Stimulated activated CD4-positive, alpha-beta T cell treated with anti-CD3 and anti-CD28 coated beads, Interleukin-4, amount 100 ng/mL, for 4 hours (primary cell): Measurements from ENCODE around the gene FRYL.
"Not testable (repeated sequence)": the region's sequence is repeated elsewhere in the genome, so short reads cannot be mapped to it uniquely, and the experiment has no call there.

Experiments used
- DNase-seq, 2 experiments: peaks; one replicate each; pipeline ENCODE4 v3.0.0-alpha.2; 2020

The FRYL gene

GRCh38 chr4:48693856-48694574 lies 86.1 kb downstream of the FRYL start:
- no peak for DNase-seq

- no peak for DNase-seq
Observed at GRCh38 chr4:48692897-48693296, 87.2 kb downstream of the FRYL start.

- DNase-seq, result no peak
Observed at GRCh38 chr4:48692044-48692443, 88.0 kb downstream of the FRYL start.

GRCh38 chr4:48688953-48689352 lies 91.1 kb downstream of the FRYL start:
- no peak for DNase-seq

- no peak for DNase-seq
Observed at GRCh38 chr4:48687313-48688051, 92.6 kb downstream of the FRYL start.

- no peak for DNase-seq
Observed at GRCh38 chr4:48686369-48686768, 93.7 kb downstream of the FRYL start.

- no peak for DNase-seq
Observed at GRCh38 chr4:48683784-48684666, 96.1 kb downstream of the FRYL start.

GRCh38 chr4:48682870-48683269 lies 97.2 kb downstream of the FRYL start:
- not testable (repeated sequence) for DNase-seq

GRCh38 chr4:48681856-48682255 lies 98.2 kb downstream of the FRYL start:
- DNase-seq, result no peak

- DNase-seq, result no peak
Observed at GRCh38 chr4:48680848-48681568, 99.1 kb downstream of the FRYL start.

- no peak for DNase-seq
Observed at GRCh38 chr4:48673537-48673936, 106.5 kb downstream of the FRYL start.

GRCh38 chr4:48670587-48670986 lies 109.5 kb downstream of the FRYL start:
- DNase-seq, result no peak

GRCh38 chr4:48669086-48669485 lies 111.0 kb downstream of the FRYL start:
- no peak for DNase-seq

- no peak for DNase-seq
Observed at GRCh38 chr4:48668254-48669017, 111.6 kb downstream of the FRYL start.

GRCh38 chr4:48667148-48667547 lies 112.9 kb downstream of the FRYL start:
- no peak for DNase-seq

GRCh38 chr4:48665555-48666186 lies 114.4 kb downstream of the FRYL start:
- no peak for DNase-seq

GRCh38 chr4:48664938-48665337 lies 115.1 kb downstream of the FRYL start:
- DNase-seq, result no peak

GRCh38 chr4:48661391-48661790 lies 118.7 kb downstream of the FRYL start:
- DNase-seq, result no peak

GRCh38 chr4:48660347-48660746 lies 119.7 kb downstream of the FRYL start:
- DNase-seq, result no peak

- DNase-seq, result no peak
Observed at GRCh38 chr4:48654015-48654664, 125.9 kb downstream of the FRYL start.
